SKM-1 (cell line): Measurements from ENCODE around the gene ALG5.

ENCODE experiments used
- DNase-seq: peaks from one replicate; lab custom pipeline; 2025; ENCODE audit not compliant: unreplicated experiment; lab: John Stamatoyannopoulos, UW

Gene ALG5

DNA sequence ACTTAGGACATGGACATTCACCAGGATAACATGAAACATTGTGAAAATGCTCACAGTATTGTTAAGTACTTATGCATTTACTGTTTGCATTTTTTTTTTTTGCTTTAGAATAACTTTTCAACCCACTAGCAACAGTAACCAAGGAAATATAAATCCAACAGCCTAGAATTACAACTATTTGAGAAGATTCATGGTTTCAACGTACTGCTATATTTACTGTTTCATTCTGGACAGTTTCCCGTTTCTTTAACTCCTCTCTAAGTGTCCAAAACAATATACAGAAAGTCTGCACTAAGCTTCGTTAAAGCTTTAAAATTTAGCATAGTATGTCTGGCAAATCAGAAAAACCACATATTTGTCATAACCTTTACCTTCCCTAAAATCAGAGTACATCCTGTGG is 81.8 kb downstream of the ALG5 start:
- no peak for DNase-seq

GRCh38 chr13:36915896-36916640 is 83.1 kb downstream of the ALG5 start:
- no peak for DNase-seq

- DNase-seq = no peak
These were observed 84.0 kb downstream of the ALG5 start for GRCh38 chr13:36915106-36915505.

DNA sequence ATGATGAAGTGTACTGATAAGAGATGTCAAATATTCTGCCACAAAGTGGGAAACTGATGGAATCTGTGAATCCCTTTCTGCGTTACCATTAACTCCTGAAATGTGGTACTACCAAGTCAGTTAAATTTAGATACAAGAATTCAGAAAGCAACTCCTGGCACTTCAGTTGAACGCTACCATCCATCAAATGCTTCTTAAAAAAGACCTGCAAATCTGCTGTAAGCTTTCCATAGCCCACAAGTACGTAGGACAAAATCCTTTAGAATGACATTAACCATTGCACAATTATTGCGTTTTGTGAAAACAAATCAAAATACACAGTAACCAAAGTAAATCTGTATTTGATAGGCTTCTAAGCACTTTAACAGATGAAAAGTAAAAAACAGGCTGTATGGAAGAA is 84.5 kb downstream of the ALG5 start:
- DNase-seq = no peak

GRCh38 chr13:36913463-36913862 is 85.7 kb downstream of the ALG5 start:
- no peak for DNase-seq

DNA sequence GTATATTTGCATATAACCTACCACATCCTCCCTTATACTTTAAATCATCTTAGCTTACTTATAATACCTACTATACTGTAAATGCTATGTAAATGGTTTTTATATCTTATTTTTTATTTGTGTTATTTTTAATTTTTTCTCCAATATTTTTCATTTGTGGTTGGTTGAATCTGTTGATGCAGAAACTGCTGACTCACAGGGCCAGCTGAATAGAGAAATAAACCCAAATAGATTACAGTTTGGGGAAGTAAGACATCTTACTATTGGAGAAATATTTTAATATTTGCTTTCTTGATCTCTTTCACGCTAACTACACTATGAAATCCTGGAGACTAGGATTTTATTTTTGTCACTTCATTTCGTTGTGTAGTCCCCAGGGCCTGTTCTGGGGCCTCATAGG is 86.2 kb downstream of the ALG5 start:
- no peak for DNase-seq

DNA sequence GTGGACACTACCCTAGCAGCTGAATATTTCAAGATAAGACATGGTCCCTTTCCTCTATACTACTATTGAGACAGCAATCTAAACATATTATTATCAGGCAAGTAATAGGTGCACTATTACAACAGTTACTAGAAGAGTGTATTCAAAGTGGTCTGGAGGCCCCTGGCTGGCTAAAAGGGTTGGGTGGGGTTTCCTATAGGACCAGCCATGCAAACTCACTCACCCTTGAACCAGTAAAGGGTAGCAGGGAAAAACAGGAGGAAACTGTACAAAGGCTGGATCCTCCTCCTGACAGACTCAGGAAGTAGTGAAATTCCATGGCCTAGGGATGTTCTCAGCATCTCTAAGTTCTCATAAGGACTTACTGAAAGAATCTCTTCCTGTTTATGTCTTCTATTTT is 86.8 kb downstream of the ALG5 start:
- DNase-seq = no peak

- DNase-seq = no peak
These were observed 88.6 kb downstream of the ALG5 start for GRCh38 chr13:36910545-36910944.

GRCh38 chr13:36907821-36908220 is 91.3 kb downstream of the ALG5 start:
- no peak for DNase-seq

GRCh38 chr13:36907266-36907665 is 91.9 kb downstream of the ALG5 start:
- DNase-seq = no peak

DNA sequence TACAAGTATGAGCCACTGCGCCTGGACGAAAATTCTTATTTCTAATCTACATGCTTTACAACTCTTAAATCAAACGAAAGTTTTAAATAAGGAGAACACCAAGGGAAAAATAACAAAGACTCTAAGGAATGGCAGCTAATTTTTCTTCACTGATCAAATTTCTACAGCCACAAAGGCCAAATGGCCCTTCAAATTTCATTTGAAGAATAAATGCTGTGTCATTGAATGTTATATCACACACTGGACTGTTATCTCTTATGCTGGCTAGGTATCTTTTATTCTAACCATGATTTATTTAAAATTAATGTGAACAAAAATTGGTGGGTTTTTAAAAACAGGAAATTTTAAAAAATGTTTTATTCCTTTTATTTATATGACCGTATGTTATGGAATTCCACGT is 93.2 kb downstream of the ALG5 start:
- DNase-seq = no peak

GRCh38 chr13:36903925-36904595 is 95.1 kb downstream of the ALG5 start:
- DNase-seq = no peak
